GM21526 (cell line): ENCODE data around the gene WBP1.
"Not testable (repeated sequence)": the region's sequence is repeated elsewhere in the genome, so short reads cannot be mapped to it uniquely, and the experiment has no call there.

Experiments
- ATAC-seq: cut with Tn5 transposase; IDR thresholded peaks from one replicate; pipeline ENCODE4 v1.9.1; 2021; ENCODE audit warnings: moderate library complexity; ENCODE audit not compliant: unreplicated experiment, low FRiP score

The WBP1 gene

GRCh38 chr2:74458132-74458937, at the start of gene WBP1:
Gene WBP1 (plus strand): TSS chr2:74458438. CDS start chr2:74458603, 165 bp downstream.
- peak; percentile 78 for ATAC-seq

GRCh38 chr2:74413001-74413698, 45.1 kb upstream of the WBP1 start:
- ATAC-seq: no peak

- no peak for ATAC-seq
Observed at GRCh38 chr2:74414441-74414840, 43.8 kb upstream of the WBP1 start.

GRCh38 chr2:74414881-74415761, 43.1 kb upstream of the WBP1 start:
- ATAC-seq: no peak

- ATAC-seq: no peak
Observed at GRCh38 chr2:74415762-74416395, 42.4 kb upstream of the WBP1 start.

- ATAC-seq: no peak
Observed at GRCh38 chr2:74416778-74417177, 41.5 kb upstream of the WBP1 start.

- no peak for ATAC-seq
Observed at GRCh38 chr2:74417197-74417596, 41.0 kb upstream of the WBP1 start.

- ATAC-seq: no peak
Observed at GRCh38 chr2:74417763-74418162, 40.5 kb upstream of the WBP1 start.

- no peak for ATAC-seq
Observed at GRCh38 chr2:74418312-74418711, 39.9 kb upstream of the WBP1 start.

- no peak for ATAC-seq
Observed at GRCh38 chr2:74419345-74419744, 38.9 kb upstream of the WBP1 start.

- ATAC-seq: no peak
Observed at GRCh38 chr2:74420006-74420405, 38.2 kb upstream of the WBP1 start.

- ATAC-seq: not testable (repeated sequence)
Observed at GRCh38 chr2:74420443-74421103, 37.7 kb upstream of the WBP1 start.

- ATAC-seq: peak; percentile 90
Observed at GRCh38 chr2:74421221-74421870, 36.9 kb upstream of the WBP1 start, which contains the start of the genes C2orf81 and WDR54. Gene C2orf81 (minus strand): TSS chr2:74421619. CDS start chr2:74421560, 59 bp downstream. Gene WDR54 (plus strand): TSS chr2:74421730. CDS start chr2:74422154, 424 bp downstream.

GRCh38 chr2:74423231-74424095, 34.8 kb upstream of the WBP1 start:
- ATAC-seq: no peak

- ATAC-seq: no peak
Observed at GRCh38 chr2:74424139-74424992, 33.9 kb upstream of the WBP1 start.

- no peak for ATAC-seq
Observed at GRCh38 chr2:74424995-74425406, 33.2 kb upstream of the WBP1 start.

GRCh38 chr2:74425523-74425922, 32.7 kb upstream of the WBP1 start:
- ATAC-seq: no peak
